ENCODE results near the gene CLDN14. TPM values are rescaled to one million over a fixed set of nuclear protein-coding genes. Genes with fewer than 3 reads are reported as not detected.

The CLDN14 gene
- total RNA-seq, 2 donors from 2014 or later = not detected

DNA sequence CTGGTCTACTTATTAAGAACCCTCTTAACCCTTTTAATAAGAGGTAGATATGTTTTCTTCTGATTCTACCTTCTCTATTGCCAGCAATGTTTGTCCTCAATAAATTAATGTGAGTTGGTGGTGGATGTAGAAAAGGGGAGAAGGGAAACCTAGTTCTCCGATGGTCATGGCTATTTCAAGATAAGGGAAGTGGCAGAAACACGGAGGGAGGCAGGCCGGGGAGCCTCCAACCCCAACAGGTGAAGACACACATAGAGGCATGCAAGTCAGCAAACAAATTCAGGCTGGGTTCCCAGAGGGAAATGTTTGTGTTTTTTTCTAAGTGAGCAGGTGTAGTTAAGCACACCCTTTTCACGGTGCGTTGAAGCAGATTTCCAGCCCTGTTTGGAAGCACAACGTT, 31.0 kb upstream of the CLDN14 start:
- Mint-ChIP-seq H3K27me3 (ENCODE audit: low read depth) (peaks cover 14% of the 10 kb centered on the region), H3K4me1 (ENCODE audit: low read depth) (peaks cover 10% of the 10 kb centered on the region), H3K9me3 (no peaks in the 10 kb centered on the region), H3K36me3 (ENCODE audit: insufficient read depth in 2 of 2) (no peaks in the 10 kb centered on the region), H3K27ac (no peak overlapping the region), H3K4me3 (no peak overlapping the region)
- DNase-seq = no peak
- ATAC-seq (replicated peaks in 1 of 2) = no peak

GRCh38 chr21:36509973-36510664, 30.2 kb upstream of the CLDN14 start:
- no peaks in the 10 kb centered on the region for H3K36me3 Mint-ChIP-seq (ENCODE audit: insufficient read depth in 2 of 2)
- no peak overlapping the region for H3K4me3 Mint-ChIP-seq
- H3K27me3 Mint-ChIP-seq (ENCODE audit: low read depth) = peaks cover 14% of the 10 kb centered on the region
- ATAC-seq (replicated peaks in 1 of 2) (no peak), DNase-seq (no peak)
- no peak overlapping the region for H3K27ac Mint-ChIP-seq
- peaks cover 10% of the 10 kb centered on the region for H3K4me1 Mint-ChIP-seq (ENCODE audit: low read depth)
- no peaks in the 10 kb centered on the region for H3K9me3 Mint-ChIP-seq

DNA sequence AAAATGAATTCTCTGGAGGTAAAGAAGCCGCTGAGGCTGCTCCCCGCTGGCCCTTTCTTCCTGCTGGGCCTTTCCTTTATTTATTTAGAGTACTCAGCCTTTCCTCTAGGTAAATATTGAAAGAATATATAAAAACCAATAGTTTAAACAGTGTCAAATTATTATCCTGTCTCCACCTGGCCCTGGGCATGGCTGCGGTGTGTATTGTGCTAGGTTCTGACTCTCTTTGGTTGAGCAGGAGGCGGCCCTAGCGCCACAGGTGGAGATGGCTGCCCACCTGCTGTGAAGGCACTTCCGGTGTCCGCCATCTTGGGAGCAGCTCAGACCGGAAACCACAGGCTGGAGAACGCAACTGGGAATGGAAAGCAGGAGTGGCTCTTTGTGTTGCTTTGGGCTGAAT, 29.0 kb upstream of the CLDN14 start:
- peaks cover 10% of the 10 kb centered on the region for H3K4me1 Mint-ChIP-seq (ENCODE audit: low read depth)
- DNase-seq = no peak

DNA sequence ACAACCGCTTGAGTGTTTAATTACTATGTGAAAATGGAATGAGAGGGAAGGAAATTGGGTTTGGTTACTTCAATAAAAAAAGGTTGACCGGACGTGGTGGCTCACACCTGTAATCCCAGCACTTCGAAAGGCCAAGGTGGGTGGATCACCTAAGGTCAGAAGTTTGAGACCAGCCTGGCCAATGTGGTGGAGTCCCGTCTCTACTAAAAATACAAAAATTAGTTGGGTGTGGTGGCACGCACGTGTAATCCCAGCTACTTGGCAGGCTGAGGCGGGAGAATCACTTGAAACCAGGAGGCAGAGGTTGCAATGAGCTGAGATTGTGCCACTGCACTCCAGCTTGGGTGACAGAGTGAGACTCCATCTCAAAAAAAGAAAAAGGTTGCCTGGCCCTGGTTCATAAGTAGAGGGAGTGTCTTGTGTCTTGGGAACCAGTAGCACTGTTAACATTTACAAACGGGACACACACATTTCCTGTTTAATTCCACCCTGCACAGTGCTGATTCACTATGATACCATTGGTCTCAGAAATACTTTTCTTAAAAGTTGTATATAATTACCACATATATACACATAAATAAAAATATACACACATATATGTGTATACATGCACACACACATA, 27.6 kb upstream of the CLDN14 start:
- no peaks in the 10 kb centered on the region for H3K9me3 Mint-ChIP-seq
- H3K27ac Mint-ChIP-seq = no peak overlapping the region
- peaks cover 10% of the 10 kb centered on the region for H3K4me1 Mint-ChIP-seq (ENCODE audit: low read depth)
- DNase-seq (no peak), ATAC-seq (replicated peaks in 1 of 2) (no peak)
- peaks cover 17% of the 10 kb centered on the region for H3K27me3 Mint-ChIP-seq (ENCODE audit: low read depth)
- H3K4me3 Mint-ChIP-seq = no peak overlapping the region
- no peaks in the 10 kb centered on the region for H3K36me3 Mint-ChIP-seq (ENCODE audit: insufficient read depth in 2 of 2)

More for the DNA sequence above, 29.0 kb upstream of the CLDN14 start:
- peaks cover 14% of the 10 kb centered on the region for H3K27me3 Mint-ChIP-seq (ENCODE audit: low read depth)
- no peak overlapping the region for H3K27ac Mint-ChIP-seq
- no peaks in the 10 kb centered on the region for H3K36me3 Mint-ChIP-seq (ENCODE audit: insufficient read depth in 2 of 2)
- H3K9me3 Mint-ChIP-seq = no peaks in the 10 kb centered on the region
- ATAC-seq (replicated peaks in 1 of 2) = no peak
- no peak overlapping the region for H3K4me3 Mint-ChIP-seq

DNA sequence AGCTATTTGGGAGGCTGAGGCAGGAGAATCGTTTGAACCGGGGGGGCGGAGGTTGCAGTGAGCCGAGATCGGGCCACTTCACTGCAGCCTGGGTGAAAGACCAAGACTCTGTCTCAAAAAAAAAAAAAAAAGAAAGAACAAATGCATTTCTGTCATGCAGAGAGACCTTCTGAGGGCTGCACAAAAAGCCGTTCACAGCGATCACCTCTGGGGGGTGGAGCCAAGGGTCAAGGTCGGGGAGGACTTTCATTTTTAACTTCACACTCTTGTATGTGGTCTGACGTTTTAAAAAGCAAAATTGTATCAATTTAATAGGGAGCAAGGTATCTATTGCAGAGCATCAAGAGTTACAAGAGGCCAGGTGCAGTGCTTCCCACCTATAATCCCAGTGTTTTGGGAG, 26.6 kb upstream of the CLDN14 start:
- ATAC-seq (replicated peaks in 1 of 2) = no peak
- no peaks in the 10 kb centered on the region for H3K36me3 Mint-ChIP-seq (ENCODE audit: insufficient read depth in 2 of 2)
- no peak overlapping the region for H3K27ac Mint-ChIP-seq
- H3K27me3 Mint-ChIP-seq (ENCODE audit: low read depth) = peaks cover 7% of the 10 kb centered on the region
- peaks cover 3% of the 10 kb centered on the region for H3K4me1 Mint-ChIP-seq (ENCODE audit: low read depth)
- H3K9me3 Mint-ChIP-seq = no peaks in the 10 kb centered on the region
- no peak for DNase-seq
- no peak overlapping the region for H3K4me3 Mint-ChIP-seq

DNA sequence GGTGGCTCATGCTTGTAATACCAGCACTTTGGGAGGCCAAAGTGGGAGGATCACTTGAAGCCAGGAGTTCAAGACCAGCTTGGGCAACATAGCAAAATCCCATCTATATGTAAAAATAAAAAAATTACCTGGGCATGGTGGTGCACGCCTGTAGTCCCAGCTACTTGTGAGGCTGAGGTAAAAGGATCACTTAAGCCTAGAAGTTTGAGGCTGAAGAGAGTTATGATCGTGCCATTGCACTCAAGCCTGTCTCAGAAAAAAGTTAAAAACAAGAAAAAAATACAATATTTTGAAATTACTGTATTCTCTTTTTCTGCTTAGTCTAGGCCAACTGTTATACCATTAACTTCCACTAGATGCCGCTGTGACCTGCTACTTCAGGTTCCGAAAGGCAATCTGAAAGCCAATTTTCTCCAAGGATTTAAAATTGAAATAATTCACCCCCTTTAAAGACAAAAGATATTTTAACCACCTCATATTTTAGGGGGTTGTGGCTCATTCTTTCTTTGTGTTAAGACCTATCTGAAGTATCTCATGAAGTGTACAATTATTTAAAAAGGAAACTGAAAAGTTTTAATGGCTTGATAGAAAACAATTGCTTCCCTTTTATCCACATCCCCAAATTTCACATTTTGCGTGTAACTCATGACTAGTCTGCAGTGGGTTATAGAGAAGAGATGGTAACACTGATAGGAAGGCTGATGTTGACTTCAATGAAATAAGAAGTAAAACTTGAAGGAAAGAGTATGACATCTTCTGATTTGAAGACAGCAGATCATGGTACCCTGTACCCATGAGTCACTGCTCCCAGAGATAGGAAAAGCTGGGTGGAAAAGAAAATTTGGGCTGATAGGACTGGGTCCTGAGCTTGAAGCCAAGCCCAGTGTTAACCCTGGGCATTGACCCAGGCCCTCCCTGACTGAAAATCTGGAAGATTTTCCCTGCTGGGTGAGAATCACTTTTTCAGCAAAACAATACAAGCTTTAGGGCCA, 24.4 kb upstream of the CLDN14 start:
- H3K27ac Mint-ChIP-seq = no peak overlapping the region
- no peaks in the 10 kb centered on the region for H3K4me1 Mint-ChIP-seq (ENCODE audit: low read depth)
- no peaks in the 10 kb centered on the region for H3K36me3 Mint-ChIP-seq (ENCODE audit: insufficient read depth in 2 of 2)
- peaks cover 6% of the 10 kb centered on the region for H3K27me3 Mint-ChIP-seq (ENCODE audit: low read depth)
- DNase-seq (peak; percentile 33 to 50), ATAC-seq (replicated peaks in 1 of 2) (no peak)
- H3K9me3 Mint-ChIP-seq = no peaks in the 10 kb centered on the region
- H3K4me3 Mint-ChIP-seq = no peak overlapping the region

- no peak overlapping the region for H3K4me3 Mint-ChIP-seq
- no peaks in the 10 kb centered on the region for H3K4me1 Mint-ChIP-seq (ENCODE audit: low read depth)
- H3K27me3 Mint-ChIP-seq (ENCODE audit: low read depth) = peaks cover 6% of the 10 kb centered on the region
- ATAC-seq (replicated peaks in 1 of 2) (no peak), DNase-seq (no peak)
- no peaks in the 10 kb centered on the region for H3K36me3 Mint-ChIP-seq (ENCODE audit: insufficient read depth in 2 of 2)
- no peaks in the 10 kb centered on the region for H3K9me3 Mint-ChIP-seq
- no peak overlapping the region for H3K27ac Mint-ChIP-seq
Observed at GRCh38 chr21:36502365-36502764, 22.4 kb upstream of the CLDN14 start.

- H3K36me3 Mint-ChIP-seq (ENCODE audit: insufficient read depth in 2 of 2) = no peaks in the 10 kb centered on the region
- peaks cover 6% of the 10 kb centered on the region for H3K27me3 Mint-ChIP-seq (ENCODE audit: low read depth)
- no peak overlapping the region for H3K4me3 Mint-ChIP-seq
- ATAC-seq (replicated peaks in 1 of 2) (no peak), DNase-seq (no peak)
- H3K27ac Mint-ChIP-seq = no peak overlapping the region
- no peaks in the 10 kb centered on the region for H3K4me1 Mint-ChIP-seq (ENCODE audit: low read depth)
- no peaks in the 10 kb centered on the region for H3K9me3 Mint-ChIP-seq
Observed at GRCh38 chr21:36501589-36501892, 21.6 kb upstream of the CLDN14 start.

DNA sequence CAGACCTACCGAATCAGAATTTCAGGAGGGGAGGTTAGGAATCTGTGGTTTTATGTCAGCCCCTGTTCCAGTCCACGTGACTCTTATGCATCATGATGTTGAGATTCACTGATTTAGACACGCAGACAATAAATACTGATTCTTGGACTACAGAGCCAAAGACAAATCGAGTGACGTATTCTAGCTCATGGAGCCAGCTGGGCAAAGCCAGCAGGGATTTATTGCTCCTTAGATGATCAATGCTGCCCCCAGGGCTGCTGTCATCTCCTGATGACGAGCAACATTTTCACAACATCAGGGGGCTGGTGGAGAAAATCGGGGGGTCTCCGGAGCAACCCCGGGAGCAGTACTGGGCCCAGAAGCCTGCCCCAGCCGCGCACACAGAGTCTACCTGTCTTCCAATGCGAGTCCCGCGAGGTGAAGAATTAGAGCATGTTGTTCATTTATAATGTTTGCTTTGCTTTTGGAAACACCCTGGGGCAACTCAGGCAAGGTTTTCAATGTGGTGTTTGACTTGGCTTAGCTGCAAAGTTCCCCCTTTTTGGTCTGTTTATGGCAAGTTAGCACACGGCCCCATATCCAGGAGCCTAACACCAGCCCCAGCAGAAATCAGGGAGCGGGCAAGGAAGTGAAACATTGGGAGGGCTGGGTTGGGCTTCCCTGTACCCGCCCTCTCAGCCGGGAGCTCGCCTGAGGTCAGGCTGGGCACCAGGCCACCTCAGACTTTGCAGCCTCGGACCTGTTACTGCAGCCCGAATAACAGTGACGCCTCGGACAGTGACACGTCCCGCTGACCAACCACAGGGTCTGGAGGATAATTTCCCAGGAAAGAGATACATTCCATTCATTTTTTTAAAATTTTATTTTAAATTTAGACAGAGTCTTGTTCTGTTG, 19.9 kb upstream of the CLDN14 start:
- Mint-ChIP-seq H3K27me3 (ENCODE audit: low read depth) (peaks cover 6% of the 10 kb centered on the region), H3K36me3 (ENCODE audit: insufficient read depth in 2 of 2) (no peaks in the 10 kb centered on the region), H3K9me3 (peaks cover 2% of the 10 kb centered on the region in 2 donors), H3K4me1 (ENCODE audit: low read depth) (no peaks in the 10 kb centered on the region), H3K4me3 (no peak overlapping the region), H3K27ac (no peak overlapping the region)
- DNase-seq = no peak
- no peak for ATAC-seq (replicated peaks in 1 of 2)

GRCh38 chr21:36494557-36494956, 14.6 kb upstream of the CLDN14 start:
- Mint-ChIP-seq H3K4me1 (ENCODE audit: low read depth) (no peaks in the 10 kb centered on the region), H3K27me3 (ENCODE audit: low read depth) (peaks cover 6% of the 10 kb centered on the region), H3K36me3 (ENCODE audit: insufficient read depth in 2 of 2) (no peaks in the 10 kb centered on the region), H3K27ac (no peak overlapping the region), H3K9me3 (peaks cover 2% of the 10 kb centered on the region in 2 donors), H3K4me3 (no peak overlapping the region)
- no peak for ATAC-seq (replicated peaks in 1 of 2)
- DNase-seq = no peak

DNA sequence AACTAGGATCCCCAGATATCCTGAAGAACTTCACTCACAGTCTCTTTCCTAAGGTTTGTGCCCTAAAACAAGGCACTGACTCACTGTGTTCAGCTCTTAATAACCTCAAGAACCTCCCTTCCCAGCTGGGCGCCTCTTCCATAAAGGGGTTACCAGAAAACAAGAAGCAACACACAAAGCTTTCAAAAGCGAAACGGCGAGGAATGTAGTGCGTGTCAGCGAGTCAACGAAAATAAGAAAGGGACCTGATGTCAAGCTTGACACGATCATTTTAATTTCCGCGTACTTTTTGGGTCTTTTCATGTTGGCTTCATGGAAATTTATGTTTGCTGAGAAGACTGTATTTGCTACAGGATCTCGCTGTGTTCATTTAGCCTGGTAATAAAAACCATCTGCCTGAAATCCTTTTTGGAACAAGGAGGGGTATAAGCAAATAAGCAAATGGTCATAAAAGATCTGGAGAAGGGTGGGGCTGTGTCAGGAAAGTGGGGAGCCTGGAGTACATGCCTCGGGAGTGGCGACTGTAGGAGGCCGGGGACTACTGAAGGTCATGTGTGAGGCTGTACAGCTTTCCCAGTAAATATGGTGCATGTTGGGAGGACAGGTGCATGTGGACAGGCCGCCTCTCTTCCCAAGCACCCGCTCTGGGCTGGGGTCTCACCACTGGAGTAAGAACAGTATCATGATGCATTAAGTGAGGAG, 11.4 kb upstream of the CLDN14 start:
- no peak for ATAC-seq (replicated peaks in 1 of 2)
- peaks cover 6% of the 10 kb centered on the region for H3K27me3 Mint-ChIP-seq (ENCODE audit: low read depth)
- no peak overlapping the region for H3K27ac Mint-ChIP-seq
- no peak for DNase-seq
- no peaks in the 10 kb centered on the region for H3K36me3 Mint-ChIP-seq (ENCODE audit: insufficient read depth in 2 of 2)
- peaks cover under 1% of the 10 kb centered on the region in 2 donors for H3K9me3 Mint-ChIP-seq
- H3K4me1 Mint-ChIP-seq (ENCODE audit: low read depth) = no peaks in the 10 kb centered on the region
- H3K4me3 Mint-ChIP-seq = no peak overlapping the region

DNA sequence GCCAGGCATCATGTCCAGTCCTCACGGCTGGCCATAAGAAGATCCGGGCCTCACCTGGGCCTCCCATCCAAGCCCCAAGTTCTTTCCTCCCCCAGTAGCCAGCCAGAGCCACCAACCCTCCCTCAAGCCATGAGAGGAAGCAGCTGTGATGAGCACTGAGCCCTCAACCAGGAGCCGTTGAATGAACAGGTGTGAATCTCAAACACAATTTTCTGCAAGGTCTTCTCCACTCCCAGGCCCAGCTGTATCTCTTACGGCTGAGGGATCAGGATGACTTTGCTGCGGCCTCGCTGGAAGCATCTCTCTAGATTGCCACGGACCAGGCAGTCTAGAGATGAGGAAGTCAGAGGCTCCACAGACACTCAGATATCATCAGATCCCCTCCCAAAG, 9.8 kb upstream of the CLDN14 start:
- H3K4me3 Mint-ChIP-seq = no peak overlapping the region
- DNase-seq (no peak), ATAC-seq (replicated peaks in 1 of 2) (no peak)
- H3K9me3 Mint-ChIP-seq = no peaks in the 10 kb centered on the region
- no peaks in the 10 kb centered on the region for H3K36me3 Mint-ChIP-seq (ENCODE audit: insufficient read depth in 2 of 2)
- no peak overlapping the region for H3K27ac Mint-ChIP-seq
- H3K27me3 Mint-ChIP-seq (ENCODE audit: low read depth) = peaks cover 6% of the 10 kb centered on the region
- no peaks in the 10 kb centered on the region for H3K4me1 Mint-ChIP-seq (ENCODE audit: low read depth)

Data from activated T-cell treated with anti-CD3 and anti-CD28 coated beads, Interleukin-2, amount 50 U/mL, for 72 hours (primary cell).